Thoracic aorta (tissue), 2 donors: Measurements from ENCODE around the gene KLF4. TPM values are rescaled to one million over a fixed set of nuclear protein-coding genes. Genes with fewer than 3 reads are reported as not detected.
"Not testable (repeated sequence)": the region's sequence is repeated elsewhere in the genome, so short reads cannot be mapped to it uniquely, and the experiment has no call there.

Experiments used
- ATAC-seq: fragments of 150-250 bp; one replicate; pipeline ENCODE4 v1.8.0; 2017; ENCODE audit warnings: low read depth; ENCODE audit not compliant: insufficient number of reproducible peaks, low FRiP score
- DNase-seq: peaks from one replicate; pipeline ENCODE4 v3.0.0-alpha.2; 2020; ENCODE audit warnings: low spot score
- H3K27ac ChIP-seq, 2 donors: fragments of 200-600 bp; sonication (generic); 1 replicate in 1 of 2; 2 replicates in 1 of 2; pipeline ENCODE4 v1.5.1; 2016; ENCODE audit warnings: mild to moderate bottlenecking in 2 of 2, moderate library complexity in 2 of 2
- H3K27me3 ChIP-seq: fragments of 200-600 bp; sonication (generic); replicated peaks from 2 replicates; pipeline ENCODE4 v1.6.0; 2016; ENCODE audit warnings: mild to moderate bottlenecking; ENCODE audit not compliant: insufficient read depth
- H3K36me3 ChIP-seq: fragments of 200-600 bp; sonication (generic); one replicate; pipeline ENCODE4 v1.5.1; 2016
- H3K4me1 ChIP-seq, 2 donors: fragments of 200-600 bp; sonication (generic); 1 replicate in 1 of 2; 2 replicates in 1 of 2; pipeline versions ENCODE4 v1.5.1 to v1.6.0; 2016; ENCODE audit warnings: low read depth in 2 of 2, mild to moderate bottlenecking in 1 of 2; ENCODE audit not compliant: control insufficient read depth in 1 of 2
- H3K4me3 ChIP-seq: fragments of 200-600 bp; sonication (generic); 2 replicates; pipeline ENCODE4 v1.5.1; 2016; ENCODE audit warnings: mild to moderate bottlenecking
- H3K9me3 ChIP-seq: fragments of 200-600 bp; sonication (generic); 2 replicates; pipeline ENCODE4 v1.5.1; 2016
- CTCF ChIP-seq: fragments of 200-600 bp; sonication (generic); IDR thresholded peaks from one replicate; pipeline ENCODE4 v1.5.1; 2019; ENCODE audit warnings: antibody characterized with exemption
- total RNA-seq, 2 donors: library from RNA; depleted of rRNA; stranded (reverse); fragments of >200 nt; gene quantifications; one replicate each; pipeline versions ENCODE4 v1.1.0 to v1.2.3, GENCODE V29; 2016

Gene KLF4
- total RNA-seq, 2 donors from 2014 or later: 70.6 to 213 TPM

GRCh38 chr9:107502464-107502863 is 12.9 kb upstream of the KLF4 start:
- no peak for TF ChIP-seq CTCF

GRCh38 chr9:107500421-107501200 is 11.0 kb upstream of the KLF4 start:
- H3K36me3 ChIP-seq, H3K27me3 ChIP-seq, ATAC-seq, H3K4me3 ChIP-seq, DNase-seq, H3K27ac ChIP-seq, H3K9me3 ChIP-seq: not testable (repeated sequence)
- peaks cover 0 to 17% of the 10 kb centered on the region in 2 donors for H3K4me1 ChIP-seq

More at GRCh38 chr9:107502464-107502863, 12.9 kb upstream of the KLF4 start:
- Histone ChIP-seq H3K4me1 (peaks cover 0 to 17% of the 10 kb centered on the region in 2 donors), H3K9me3 (no peaks in the 10 kb centered on the region), H3K36me3 (no peaks in the 10 kb centered on the region), H3K4me3 (no peak overlapping the region), H3K27me3 (no peaks in the 10 kb centered on the region), H3K27ac (no peak overlapping the region)
- DNase-seq (no peak), ATAC-seq (no peak)

DNA sequence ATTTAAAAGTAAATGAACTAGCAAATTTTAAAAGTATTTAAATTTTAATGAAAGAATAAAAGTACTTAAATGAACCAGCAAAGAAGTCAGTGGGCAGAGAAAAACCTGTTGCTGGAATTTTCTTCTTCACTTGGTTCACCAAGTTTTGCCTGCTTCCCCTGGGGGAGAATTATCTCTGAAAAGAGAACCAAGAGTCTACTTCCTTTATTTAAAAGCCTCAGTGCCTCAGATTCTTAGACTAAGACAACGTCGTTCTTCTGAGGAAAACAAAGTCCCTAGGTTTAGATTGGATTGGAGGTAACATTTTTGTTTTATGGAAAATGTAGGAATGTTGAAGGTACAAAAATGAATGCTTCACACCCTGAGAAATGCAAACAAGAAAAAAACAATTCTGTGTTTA is 7.4 kb upstream of the KLF4 start:
- H3K4me3 ChIP-seq: no peak overlapping the region
- no peaks in the 10 kb centered on the region for H3K36me3 ChIP-seq
- no peak overlapping the region for H3K27ac ChIP-seq
- H3K27me3 ChIP-seq: no peaks in the 10 kb centered on the region
- DNase-seq (no peak), ATAC-seq (no peak)
- no peaks in the 10 kb centered on the region for H3K4me1 ChIP-seq
- no peak for TF ChIP-seq CTCF
- H3K9me3 ChIP-seq: no peaks in the 10 kb centered on the region

DNA sequence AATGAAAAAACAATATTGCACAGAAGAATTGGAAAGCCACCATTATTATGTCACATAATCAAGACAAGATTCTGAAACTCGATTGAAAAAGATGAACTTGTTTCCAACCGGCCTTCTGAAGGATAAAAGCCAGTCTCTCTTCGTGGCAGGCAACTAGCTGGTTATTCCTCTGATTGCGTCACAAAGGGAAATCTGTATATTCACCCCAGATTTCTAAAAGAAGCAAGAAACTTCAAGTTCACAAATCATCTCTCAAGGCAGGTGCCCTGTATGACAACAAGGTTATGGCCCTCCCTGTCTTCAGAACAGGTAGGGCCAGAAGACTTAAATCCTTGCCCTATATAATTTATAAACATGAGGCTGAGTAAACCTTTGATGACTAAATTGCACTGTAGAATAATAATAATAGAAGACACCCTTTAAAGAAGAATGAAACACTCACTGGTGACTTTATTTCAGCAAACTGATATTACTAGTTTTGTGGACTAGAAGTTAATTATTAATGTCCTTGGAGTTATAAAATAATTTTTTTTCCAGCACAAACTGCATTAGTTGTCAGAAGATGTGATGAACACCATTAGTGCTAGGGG is 2.9 kb upstream of the KLF4 start:
- DNase-seq: no peak
- Histone ChIP-seq H3K4me1 (peaks cover 5 to 19% of the 10 kb centered on the region in 2 donors), H3K27ac (peak overlapping the region in 1 of 2 donors; percentile 97), H3K36me3 (no peaks in the 10 kb centered on the region), H3K27me3 (no peaks in the 10 kb centered on the region), H3K9me3 (no peaks in the 10 kb centered on the region), H3K4me3 (no peak overlapping the region)
- ATAC-seq: no peak
- no peak for TF ChIP-seq CTCF

GRCh38 chr9:107491081-107492053 is 1.8 kb upstream of the KLF4 start:
- Histone ChIP-seq H3K4me3 (peak overlapping the region; percentile 96), H3K36me3 (no peaks in the 10 kb centered on the region), H3K4me1 (peaks cover 5 to 30% of the 10 kb centered on the region in 2 donors), H3K9me3 (no peaks in the 10 kb centered on the region), H3K27ac (peak overlapping the region; percentile 95 to 97), H3K27me3 (no peaks in the 10 kb centered on the region)
- no peak for TF ChIP-seq CTCF
- no peak for DNase-seq
- ATAC-seq: no peak

DNA sequence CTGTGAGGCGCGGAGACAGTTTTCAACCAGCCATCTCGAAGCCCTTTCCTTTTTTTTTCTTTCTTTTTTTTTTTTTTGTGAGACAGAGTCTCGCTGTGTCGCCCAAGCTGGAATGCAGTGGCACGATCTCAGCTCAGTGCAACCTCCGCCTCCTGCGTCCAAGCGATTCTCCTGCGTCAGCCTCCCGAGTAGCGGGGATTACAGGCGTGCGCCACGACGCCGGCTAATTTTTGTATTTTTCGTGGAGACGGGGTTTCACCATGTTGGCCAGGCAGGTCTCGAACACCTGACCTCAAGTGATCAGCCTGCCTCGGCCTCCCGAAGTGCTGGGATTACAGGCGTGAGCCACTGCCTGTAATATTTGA is 1.0 kb upstream of the KLF4 start:
- not testable (repeated sequence) for H3K36me3 ChIP-seq, H3K27me3 ChIP-seq, H3K9me3 ChIP-seq, DNase-seq
- Histone ChIP-seq H3K27ac (peak overlapping the region; percentile 95 to 97), H3K4me1 (peaks cover 5 to 32% of the 10 kb centered on the region in 2 donors), H3K4me3 (peak overlapping the region; percentile 96)
- peak; percentile 13 for ATAC-seq
